ENCODE data around the gene ABCA2. TPM values are rescaled to one million over a fixed set of nuclear protein-coding genes. Genes with fewer than 3 reads are reported as not detected.

ABCA2 gene
- total RNA-seq, 1 donor from 2014 or later: 28.2 TPM

DNA sequence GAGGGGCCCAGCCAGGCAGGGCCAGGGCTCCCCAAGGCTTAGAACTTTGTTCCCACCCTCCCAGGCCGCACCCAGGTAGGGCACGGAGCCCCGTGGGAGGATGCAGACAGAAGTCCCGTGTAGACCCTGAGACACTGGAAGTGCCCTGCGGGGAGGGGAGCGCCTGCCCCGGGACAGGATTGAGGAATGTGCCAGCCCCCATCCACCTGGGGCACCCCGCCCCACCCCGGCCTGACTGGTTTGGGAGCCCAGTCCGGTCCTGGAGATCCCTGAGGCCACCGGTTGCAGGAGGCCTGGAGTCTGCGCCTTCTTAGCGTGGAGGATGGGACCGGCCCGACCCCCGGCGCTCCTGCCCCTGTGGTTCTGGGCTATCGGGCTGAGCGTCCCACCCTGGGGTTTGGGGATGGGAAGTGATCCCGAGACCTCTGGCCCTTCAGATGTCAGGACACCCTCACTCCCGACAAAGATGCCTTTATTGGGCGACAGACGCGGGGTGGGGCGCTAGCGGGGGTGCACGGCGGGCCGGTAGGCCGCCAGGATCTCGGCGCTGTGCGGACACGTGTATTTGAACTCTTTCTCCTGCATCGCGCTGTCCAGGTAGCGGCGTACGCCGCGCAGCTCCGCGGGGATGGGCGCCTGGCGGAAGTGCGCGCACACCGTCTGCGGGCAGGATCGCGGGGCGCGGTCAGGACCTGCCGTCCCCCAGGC is 33.7 kb downstream of the ABCA2 start:
- ATAC-seq (no peak), DNase-seq (ENCODE audit: missing footprints) (no peak)
- intact Hi-C loops (cut with DNase I): no loop called here

DNA sequence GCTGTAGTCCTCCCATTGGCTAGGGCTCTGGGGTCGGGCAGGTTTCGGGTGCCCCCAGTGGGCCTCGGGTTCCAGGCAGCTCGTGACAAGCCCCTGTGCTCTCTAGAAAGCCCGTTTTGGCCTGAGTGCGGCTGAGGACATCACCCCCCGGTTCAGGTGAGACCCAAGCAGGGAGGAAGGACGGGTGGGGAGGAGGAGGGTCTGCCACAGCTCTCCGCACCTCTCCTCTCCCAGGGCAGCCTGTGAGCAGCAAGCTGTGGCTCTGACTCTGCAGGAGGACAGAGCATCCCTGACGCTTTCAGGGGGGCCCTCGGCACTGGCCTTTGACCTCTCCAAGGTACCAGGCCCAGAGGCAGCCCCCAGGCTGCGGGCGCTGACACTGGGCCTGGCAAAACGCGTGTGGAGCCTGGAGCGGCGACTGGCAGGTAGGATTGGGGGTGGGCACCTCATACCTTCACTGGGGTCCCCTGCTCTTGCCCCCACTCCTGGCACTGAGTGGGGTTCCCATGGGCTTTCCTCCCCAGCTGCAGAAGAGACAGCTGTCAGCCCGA is 35.1 kb downstream of the ABCA2 start:
- ATAC-seq (no peak), DNase-seq (ENCODE audit: missing footprints) (no peak)
- intact Hi-C loops (cut with DNase I): no loop called here

DNA sequence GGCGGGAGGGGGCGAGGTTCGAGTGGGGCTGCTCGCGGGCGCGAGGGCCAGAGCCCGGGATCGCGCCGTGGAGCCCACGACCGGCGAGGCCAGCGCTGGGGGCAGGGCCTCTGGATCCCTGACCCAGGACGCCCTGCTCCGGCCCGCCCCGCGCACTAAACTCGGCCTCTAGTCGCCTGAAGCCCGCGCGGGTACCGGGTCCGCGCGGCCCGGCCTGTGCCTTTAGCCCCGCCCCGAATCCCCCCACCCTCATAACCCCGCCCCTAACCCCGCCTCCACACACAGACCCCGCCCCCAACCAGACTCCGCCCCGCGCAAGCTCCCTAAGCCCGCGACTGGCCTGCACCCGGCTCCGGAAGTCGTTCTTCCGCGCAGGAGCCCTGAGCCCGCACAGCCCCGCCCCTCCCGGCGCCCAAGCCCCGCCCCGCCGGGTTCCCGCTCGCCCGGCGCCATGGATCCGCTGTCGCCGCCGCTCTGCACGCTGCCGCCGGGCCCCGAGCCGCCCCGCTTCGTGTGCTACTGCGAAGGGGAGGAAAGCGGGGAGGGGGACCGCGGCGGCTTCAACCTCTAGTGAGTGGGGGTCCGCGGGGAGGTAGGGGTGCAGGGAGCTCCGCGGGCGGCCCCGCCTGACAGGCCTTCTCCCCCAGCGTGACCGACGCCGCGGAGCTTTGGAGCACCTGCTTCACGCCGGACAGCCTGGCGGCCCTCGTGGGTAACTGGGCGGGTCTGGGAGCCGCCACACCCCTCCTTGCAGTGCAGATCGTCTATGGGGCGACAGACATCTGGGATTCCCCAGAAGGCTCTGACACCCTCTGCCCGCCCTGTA is 35.8 kb downstream of the ABCA2 start, which contains the start of gene PAXX:
TSS of gene PAXX (plus strand) at position 430 of the 826 bp plus-strand sequence. CDS start at position 452, 22 bp downstream.
- peak; percentile 97 for DNase-seq (ENCODE audit: missing footprints)
- ATAC-seq: peak; percentile 97
- intact Hi-C loops (cut with DNase I): loop anchor here (2.0 kb wide), 1 partner anchor 41 kb away; no protein-coding TSS in a partner anchor

DNA sequence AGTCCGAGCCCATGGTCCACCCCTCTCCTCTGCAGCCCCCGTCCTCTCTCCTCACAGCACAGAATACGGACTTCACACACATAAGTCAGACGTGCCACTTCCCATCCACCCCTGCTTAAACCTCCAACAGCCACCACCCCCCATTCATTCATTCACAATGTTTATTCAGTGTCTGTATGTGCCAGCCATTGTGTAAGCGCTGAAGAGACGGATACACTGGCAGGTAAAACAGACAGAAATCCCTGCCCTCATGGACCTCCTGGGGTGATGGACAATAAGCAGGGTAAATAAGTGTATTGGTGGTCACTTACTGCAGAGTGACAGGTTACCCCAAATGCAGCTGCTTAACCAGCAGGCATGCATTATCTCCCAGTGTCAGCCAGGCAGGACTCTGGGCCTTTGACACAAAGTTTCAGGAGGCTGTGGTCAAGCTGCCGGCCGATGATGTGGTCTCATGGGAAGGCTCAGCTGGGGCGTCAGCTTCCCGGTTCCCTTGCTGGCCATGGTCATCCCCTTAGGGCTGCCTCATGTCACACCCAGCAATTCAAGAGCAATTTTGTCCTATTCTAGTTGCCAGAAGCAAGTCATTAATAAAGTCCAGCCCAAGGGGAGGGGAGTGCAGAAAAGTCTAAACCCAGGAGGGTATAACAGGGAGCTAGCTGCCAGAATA is 37.7 kb downstream of the ABCA2 start:
- ATAC-seq: no peak
- intact Hi-C loops (cut with DNase I): loop anchor here (2.0 kb wide), 1 partner anchor 40 kb away; no protein-coding TSS in a partner anchor
- DNase-seq (ENCODE audit: missing footprints): no peak

DNA sequence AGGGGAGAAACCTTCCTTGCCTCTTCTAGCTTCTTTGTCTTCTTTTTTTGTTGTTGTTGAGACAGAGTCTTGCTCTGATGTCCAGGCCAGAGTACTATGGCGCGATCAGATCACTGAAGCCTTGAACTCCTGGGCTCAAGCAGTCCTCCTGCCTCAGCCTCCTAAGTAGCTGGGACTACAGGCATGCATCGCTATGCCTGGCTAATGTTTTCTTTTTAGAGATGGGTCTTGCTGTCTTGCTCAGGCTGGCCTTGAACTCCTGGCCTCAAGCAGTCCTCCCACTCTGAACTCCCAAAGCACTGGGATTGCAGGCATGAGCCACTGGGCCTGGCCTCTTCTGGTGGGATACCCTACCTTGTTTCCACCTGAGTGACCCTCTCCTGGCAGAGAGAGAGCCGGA is 39.2 kb downstream of the ABCA2 start:
- ATAC-seq: no peak
- no peak for DNase-seq (ENCODE audit: missing footprints)
- intact Hi-C loops (cut with DNase I): no loop called here

DNA sequence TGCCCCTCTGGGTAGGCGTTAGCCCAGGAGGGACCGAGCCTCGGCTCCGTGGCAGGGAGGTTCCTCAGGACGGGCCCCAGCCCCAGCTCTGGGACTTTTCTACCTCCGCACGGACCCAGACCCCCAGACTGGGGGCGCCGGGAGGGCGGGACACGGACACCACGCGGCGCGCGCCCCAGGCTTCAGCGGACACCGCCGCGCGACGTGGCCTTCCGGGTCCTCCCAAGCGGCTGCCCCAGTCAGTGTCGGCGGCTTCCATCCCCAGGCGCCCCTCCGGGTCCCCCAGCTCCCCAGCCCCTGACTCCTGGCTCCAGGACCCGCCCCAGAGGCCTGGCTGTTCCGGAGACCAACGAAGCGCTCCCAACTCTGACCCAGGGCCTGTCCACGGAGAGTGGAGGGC is 42.2 kb downstream of the ABCA2 start:
- DNase-seq (ENCODE audit: missing footprints) (no peak), ATAC-seq (no peak)
- intact Hi-C loops (cut with DNase I): no loop called here

DNA sequence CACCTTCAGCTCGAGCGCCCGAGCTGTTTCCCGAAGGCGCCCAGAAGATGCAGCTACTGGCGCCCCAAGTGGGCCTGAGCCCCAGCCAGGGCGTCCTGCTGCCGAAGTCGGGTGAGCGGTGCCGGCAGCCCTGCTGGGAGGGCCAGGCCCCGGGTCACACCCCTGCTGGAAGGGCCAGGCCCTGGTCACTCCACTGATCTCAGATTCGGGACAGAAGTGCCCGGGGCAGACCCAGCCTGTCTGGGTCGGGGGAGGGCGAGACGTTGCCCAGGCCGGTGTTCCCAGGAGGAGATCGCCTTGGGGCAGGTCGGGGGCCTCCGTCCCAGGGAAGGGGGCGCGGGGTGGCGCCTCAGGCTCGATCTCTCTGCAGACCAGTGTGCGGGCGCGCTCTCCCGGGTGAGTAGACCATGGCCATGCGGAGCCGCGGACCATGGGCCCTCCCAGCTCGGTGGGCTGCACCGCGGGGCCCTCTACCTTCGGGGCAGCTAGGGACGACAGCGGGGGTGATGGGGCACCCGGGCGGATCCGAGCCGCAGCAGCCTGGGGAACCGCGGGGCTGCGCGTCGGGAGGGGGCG is 42.9 kb downstream of the ABCA2 start:
- DNase-seq (ENCODE audit: missing footprints): no peak
- intact Hi-C loops (cut with DNase I): no loop called here
- no peak for ATAC-seq

DNA sequence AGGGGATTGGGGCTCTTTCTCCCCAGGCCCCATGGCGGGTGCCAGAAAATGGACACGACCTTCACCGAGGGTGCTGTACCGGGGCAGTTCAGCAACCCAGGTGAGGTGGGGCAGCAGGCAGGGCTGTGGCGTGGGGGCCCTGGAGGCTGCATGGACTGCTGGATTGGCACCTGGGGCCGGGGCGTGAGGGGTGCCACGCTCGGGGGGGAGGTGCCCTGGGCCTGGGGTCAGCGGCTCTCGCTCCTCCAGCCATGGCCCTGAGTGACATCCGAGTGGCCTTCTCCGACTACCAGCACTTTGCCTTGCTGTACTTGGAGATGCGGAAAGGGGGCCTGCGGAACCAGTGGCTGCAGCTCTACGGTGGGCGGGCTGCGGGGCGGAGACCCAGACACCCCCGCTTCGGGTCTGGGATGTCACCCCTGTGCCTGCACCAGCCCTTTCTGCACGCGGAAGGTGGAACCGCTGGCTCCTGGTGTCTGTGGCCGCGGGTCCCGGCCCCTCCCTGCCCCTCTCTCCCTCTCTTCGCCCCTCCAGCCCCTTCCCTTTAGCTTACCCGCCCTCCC is 43.5 kb downstream of the ABCA2 start:
- DNase-seq (ENCODE audit: missing footprints): no peak
- ATAC-seq: no peak
- intact Hi-C loops (cut with DNase I): no loop called here

DNA sequence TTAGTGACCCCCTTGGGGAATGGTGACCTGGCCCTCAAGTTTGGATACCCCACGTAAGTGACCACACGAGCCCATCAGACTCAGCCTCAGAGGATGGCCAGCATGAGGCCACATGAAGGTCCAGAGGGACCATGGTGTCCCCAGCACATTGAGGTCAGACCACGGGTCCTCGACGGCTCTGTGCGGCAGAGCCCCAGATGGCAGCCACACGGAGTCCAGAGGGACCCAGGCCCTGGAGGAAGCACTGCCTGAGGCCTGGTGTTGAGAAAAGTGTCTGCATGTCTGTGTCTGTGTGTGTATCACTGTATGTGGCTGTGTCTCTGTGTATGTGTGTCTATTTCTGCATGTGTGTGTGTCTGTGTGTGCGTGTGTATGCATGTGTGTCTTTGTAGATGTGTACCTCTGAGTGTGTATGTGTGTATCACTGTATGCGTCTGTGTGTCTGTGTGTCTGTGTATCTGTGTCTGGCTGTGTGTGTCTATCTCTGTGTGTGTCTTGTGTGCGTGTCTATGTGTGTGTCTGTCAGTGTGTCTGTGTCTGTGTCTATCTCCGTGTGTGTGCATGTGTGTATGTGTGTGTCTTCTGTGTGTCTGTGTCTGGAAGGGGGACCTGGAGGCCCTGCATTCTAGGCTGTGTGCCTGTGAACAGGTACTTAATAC is 44.3 kb downstream of the ABCA2 start:
- ATAC-seq: peak; percentile 0
- DNase-seq (ENCODE audit: missing footprints): no peak
- intact Hi-C loops (cut with DNase I): no loop called here

DNA sequence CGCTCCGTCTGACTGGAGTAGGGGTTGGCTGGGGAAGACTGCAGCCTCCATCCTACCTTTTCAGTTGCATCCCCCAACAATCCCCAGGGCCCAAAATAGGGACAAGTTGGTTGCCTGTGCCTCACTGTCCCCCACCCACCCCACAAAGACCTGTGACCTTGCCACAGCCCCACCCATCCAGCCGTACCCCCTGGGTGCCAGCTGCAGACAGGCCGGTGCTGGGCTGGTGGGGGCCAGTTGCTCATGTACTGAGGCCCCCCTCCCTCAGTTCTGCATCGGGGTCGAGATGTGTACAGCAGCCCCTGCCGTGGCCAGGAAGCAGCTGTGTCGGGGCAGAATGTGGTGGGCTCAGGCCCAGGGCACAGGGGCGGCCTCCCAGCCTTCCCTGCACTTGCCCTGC is 44.9 kb downstream of the ABCA2 start:
- intact Hi-C loops (cut with DNase I): no loop called here
- ATAC-seq: no peak

DNA sequence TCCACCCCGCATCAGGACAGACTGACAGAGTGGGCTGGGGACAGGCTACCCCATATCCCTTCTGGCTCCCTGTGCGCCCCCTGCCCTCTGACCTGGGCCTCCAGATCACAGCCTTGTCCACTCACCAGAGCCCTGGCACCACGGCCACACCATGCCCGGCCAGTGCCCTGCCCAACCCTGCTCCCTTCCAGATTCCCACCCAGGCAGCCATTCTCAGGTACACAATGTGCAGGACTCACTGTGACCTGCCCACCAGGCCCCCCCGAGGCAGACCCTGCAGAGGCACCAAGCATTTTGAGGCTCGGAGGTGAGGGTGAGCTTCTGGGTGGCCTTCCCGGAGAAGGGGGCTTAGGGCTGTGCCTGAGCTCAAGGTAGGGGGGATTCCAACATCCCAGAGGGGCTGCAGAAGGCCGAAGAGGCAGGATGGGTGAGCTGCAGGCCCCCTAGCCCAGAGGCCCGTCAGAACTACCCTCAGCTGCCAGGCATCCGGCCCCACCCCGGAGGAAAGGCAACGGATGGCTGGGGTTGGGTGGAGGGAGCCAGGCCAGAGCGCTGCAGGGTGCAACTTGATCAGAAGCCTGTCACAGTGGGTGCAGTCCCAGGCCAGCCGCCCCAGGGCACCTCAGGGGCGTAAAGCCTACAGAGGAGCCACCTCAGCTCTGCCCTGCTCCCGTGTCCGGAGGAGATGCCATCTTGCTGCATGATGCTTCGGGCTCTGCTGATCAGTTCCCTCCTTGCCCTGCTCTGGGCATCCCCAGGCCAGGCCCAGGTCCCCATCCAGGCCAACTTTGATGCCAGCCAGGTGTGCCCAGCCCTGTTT is 45.6 kb downstream of the ABCA2 start, which contains the start of gene LCNL1:
TSS of gene LCNL1 (plus strand) at position 762 of the 820 bp plus-strand sequence. CDS start 594 bp downstream, outside the sequence.
- DNase-seq (ENCODE audit: missing footprints) (no peak), ATAC-seq (peak; percentile 1)
- intact Hi-C loops (cut with DNase I): no loop called here

More for the DNA sequence above, 44.9 kb downstream of the ABCA2 start:
- no peak for DNase-seq (ENCODE audit: missing footprints)

DNA sequence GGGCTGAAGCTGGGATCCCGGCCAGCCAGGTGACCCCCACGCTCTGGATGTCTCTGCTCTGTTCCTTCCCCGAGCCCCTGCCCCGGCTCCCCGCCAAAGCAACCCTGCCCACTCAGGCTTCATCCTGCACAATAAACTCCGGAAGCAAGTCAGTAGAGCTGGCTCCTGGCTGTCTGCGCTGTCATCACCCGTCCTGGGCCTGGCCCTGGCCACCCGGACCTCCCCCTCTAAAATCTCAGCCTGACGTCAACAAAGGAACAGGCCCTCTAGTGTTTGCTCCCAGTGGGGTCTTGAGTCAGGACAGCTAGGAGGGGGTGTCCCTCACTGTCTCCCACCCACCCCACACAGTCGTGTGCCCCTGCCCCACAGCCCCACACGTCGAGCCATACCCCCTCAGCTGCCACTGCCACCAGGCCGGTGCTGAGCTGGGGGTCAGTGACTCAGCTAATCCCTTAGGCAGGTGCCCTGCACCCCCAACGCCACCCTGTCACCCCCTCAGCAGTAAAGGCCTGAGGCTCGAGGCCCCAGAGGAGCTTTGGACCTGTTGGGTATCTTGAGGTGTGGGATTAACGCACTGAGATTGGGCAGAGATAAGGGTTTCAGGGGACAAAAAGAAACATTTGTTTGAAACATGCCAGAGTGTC is 46.3 kb downstream of the ABCA2 start:
- intact Hi-C loops (cut with DNase I): no loop called here
- DNase-seq (ENCODE audit: missing footprints): no peak
- ATAC-seq: peak; percentile 9

DNA sequence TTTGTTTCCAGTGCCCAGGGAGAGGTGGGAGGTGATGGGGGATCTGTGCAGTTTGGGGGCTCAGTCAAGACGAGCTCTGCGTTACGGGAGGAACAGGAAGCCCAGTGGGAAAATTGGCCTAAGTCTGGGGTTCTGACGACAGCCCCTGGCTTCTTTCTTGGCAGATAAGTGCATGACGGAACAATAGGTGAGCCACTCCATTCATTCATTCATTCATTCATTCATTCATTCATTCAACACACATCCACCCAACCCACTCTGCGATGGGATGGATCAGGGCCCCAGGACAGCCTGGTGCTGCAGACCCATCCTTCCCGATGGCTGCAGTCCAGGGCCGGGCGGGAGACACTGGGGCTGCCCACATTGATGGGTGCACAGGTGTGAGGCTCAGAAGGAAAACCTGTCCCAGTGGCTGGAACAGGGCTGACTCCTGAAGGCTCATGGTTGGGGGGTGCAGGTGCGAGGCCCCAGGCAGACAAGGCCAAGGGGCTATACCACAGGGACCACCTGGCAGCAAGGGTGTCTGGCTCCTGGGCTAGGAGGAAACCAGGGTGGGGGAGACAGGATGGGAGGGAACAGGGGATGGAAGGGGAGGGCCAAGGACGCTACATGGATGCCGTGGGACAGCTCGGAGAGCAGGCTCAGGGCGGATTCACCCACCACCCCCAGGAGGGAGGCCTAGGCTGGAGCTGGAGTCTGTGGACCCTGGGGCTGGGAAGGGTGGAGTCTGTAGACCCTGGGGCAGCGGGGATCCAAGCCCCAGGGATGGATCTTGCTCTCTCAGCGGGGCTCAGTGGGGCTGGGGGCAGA is 47.2 kb downstream of the ABCA2 start:
- ATAC-seq: no peak
- intact Hi-C loops (cut with DNase I): no loop called here
- no peak for DNase-seq (ENCODE audit: missing footprints)

DNA sequence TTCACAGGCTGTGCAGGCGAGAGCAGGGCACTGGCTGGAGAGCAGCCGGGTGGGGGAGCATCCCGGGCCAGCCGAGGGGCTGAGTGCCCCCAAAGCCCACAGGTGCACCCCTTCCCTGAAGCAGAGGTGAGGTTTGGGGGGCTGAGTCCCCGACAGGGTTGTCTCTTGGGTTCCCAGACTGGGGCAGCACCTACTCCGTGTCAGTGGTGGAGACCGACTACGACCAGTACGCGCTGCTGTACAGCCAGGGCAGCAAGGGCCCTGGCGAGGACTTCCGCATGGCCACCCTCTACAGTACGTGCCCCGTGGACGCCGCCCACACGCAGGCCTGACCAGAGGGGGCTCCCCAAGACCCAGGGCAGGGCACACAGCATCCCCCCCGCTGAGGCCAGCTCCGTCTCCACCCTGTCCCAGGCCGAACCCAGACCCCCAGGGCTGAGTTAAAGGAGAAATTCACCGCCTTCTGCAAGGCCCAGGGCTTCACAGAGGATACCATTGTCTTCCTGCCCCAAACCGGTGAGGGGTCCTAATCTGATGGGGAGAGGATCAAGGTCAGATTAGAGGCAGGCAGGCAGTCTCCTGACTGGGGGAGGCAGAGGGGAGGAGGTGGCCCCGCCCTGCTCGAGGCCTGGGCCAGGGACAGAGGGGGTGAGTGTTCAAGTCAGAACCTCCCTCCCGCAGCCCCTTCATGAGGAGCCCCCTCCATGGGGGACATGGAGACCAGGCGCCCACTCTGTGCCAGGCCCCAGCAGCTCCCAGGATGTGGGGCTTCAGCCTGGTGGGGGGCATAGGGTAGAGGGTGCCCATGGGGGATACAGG is 48.1 kb downstream of the ABCA2 start:
- ATAC-seq (no peak), DNase-seq (ENCODE audit: missing footprints) (no peak)
- intact Hi-C loops (cut with DNase I): no loop called here
